Hematopoietic multipotent progenitor cell treated with erythropoietin and hydrocortisone succinate and interleukin-3 and kit ligand, for 17 days (in vitro differentiated cells): ENCODE results near the gene TOR4A.
"Not testable (repeated sequence)": the region's sequence is repeated elsewhere in the genome, so short reads cannot be mapped to it uniquely, and the experiment has no call there.

Experiments
- DNase-seq: peaks from one replicate; pipeline ENCODE4 v3.0.0-alpha.2; 2015; ENCODE audit warnings: low spot score

TOR4A gene

DNA sequence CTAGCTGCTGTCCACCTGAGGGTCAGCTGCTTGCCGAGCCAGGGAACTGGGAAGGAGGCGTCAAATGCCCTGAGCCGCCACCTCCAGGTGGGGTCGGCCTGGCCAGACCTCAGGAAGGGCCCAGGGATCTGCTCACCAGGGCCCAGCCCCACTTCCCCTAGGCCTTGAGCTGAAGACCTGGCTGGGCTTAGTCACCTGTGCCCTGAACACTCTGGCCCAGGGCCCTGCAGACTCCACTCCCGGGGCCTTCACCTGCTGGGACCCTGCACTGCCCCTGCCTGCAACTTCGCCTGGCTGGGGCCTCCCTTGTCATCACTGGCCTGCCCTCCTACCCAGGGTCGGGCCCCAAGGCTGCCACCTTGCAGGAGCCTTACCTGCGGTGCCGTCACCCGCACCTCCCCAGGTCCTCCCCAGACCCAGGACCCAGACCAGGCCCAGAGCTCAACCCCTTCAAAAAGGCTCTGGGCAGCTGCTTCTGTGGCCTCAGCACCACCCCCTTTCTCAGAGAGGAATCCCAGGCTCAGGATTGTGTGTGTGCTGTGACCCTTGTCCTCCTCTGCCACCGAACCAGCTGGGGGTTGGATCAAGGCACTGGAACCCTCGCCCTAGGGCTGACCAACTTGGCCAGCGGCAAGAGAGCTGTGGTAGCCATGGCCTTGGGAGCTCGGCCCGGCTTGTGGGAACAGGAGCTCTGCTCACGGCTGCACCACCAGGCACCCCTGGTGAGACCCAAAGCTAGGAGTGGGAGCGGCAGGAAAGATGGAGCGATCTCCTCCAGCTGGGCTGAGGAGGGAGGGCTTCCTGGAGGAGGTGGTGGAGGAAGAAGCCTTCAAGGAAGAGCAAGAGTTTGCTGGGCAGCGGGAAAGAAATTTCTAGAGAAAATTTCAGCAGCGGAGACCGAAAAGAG is 23.6 kb upstream of the TOR4A start:
- DNase-seq = peak; percentile 21

DNA sequence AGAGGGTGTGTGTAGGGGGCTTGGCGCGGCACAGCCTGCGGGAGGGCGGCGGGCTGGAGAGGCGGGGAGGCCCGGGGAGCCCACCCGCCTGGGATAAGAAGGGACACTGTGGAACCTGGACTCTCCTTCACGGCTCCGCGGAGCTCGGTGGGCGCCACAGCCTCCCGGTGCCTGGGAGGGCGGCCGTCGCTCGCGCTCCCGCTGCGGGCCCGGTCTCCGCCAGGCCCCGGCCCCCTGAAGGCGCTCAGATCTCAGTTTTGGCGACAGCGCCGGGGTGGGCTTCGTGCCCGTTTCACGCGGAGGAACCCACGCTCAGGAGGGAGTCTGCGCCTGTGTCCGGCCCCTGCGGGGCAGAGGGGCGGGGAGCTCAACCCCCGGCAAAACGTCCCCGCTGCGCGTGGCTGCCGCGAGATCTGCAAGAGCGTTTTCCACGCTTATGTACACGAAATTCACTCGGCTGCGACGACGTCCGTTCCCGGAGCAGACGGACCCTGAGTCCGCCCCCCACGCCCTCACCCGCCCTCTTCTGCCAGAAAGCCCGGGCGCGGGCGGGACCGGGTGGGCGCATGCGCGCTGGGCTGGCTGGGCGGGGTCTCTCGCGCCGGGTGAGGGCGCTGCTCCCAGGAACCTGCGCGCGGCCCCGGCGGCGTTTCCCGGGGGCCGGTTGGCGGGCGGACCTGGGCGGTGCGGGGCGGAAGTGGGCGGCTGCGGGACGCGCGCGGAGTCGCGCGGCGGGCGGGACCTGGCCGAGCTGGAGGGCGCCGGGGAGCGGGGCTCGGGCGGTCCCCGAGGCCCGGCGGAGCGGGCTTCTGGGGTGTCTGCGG is 22.7 kb upstream of the TOR4A start, which contains the start of gene NELFB:
NELFB (plus strand) TSS at position 704 of the 824 bp plus-strand sequence.
- peak; percentile 92 for DNase-seq

DNA sequence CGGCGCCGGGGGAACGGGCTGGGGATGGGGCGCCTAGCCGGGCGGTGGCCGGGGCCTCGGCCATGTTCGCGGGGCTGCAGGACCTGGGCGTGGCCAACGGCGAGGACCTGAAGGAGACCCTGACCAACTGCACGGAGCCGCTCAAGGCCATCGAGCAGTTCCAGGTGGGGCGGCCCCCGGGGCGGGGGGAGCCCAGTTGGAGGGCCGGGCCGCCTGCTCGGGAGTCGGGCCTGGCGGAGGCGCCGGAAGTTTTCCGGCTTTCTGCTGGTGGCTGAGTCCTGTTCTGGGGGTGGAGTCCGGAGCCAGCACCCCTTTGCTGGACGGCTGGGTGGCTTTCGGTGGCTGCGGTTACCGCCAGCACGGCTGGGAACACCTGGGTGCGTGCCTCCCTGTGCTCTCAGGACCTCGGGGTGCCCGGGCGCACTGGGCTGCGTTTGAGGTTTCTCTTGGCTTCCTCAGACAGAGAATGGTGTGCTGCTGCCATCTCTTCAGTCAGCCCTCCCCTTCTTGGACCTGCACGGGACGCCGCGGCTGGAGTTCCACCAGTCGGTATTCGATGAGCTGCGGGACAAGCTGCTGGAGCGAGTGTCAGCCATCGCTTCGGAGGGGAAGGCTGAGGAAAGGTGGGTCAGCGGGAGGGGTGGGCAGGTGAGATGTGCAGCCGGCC is 21.9 kb upstream of the TOR4A start:
- no peak for DNase-seq

DNA sequence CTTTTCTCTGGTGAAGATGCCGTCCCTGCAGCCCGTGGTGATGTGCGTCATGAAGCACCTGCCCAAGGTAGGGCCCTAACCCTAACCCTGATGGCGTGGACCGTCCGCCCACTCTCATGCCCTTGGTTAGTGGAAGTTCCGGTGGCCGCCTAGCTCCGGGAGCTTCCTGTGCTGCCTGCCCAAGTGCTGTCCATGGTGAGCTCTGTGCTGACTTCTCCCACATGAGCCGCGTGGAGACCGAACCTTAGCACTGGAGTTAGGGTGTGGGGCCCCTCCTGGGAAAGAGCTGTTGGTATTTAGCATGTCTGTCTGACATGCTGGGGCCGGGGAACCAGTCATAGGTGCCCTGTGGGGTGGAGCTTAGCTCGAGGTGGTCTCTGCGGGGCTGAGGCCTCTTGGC is 21.2 kb upstream of the TOR4A start:
- DNase-seq = no peak

DNA sequence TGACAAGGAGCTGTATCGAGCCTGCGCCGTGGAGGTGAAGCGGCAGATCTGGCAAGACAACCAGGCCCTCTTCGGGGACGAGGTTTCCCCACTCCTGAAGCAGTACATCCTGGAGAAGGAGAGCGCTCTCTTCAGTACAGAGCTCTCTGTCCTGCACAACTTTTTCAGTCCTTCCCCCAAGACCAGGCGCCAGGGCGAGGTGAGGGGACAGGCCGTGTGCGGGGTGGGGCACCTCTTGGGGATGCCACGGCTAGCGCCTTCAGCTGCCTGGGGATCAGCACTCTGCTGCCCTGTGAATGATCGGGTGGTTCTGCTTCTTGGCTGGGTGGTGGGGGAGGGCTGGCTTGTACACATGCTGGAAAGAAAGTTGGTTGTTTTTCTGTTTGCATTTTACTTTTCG is 20.7 kb upstream of the TOR4A start:
- DNase-seq = no peak

DNA sequence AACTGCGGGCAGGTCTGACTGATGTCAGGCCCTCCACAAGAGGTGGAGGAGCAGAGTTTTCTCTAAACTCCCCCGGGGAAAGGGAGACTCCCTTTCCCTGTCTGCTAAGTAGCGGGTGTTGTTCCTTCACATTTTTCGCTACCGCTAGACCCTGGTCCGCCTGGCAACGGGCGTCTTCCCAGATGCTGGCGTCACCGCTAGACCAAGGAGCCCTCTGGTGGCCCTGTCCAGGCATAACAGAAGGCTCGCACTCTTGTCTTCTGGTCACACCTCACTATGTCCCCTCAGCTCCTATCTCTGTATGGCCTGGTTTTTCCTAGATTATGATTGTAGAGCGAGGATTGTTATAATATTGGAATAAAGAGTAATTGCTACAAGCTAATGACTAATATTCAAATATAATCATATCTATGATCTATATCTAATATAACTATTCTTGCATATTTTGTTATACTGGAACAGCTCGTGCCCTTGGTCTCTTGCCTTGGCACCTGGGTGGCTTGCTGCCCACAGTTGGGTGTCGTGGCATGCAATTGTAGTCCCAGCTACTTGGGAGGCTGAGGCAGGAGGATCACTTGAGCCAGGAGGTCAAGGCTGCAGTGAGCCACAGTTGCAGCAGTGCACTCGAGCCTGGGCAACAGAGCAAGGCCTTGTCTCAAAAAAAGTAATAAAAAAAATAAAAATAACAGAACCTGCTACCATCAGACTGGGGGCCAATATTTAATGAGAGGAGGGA is 15.2 kb upstream of the TOR4A start:
- not testable (repeated sequence) for DNase-seq

DNA sequence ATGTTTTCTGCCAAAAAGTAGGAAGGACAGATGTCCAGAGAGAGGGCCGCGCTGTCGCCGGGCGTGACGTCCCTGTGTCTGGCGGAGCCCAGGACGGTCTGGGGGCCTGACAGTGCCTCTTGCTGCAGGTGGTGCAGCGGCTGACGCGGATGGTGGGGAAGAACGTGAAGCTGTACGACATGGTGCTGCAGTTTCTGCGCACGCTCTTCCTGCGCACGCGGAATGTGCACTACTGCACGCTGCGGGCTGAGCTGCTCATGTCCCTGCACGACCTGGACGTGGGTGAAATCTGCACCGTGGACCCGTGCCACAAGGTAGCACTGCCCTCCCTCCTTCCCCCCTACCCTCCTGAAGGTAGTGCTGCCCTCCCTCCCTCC is 14.6 kb upstream of the TOR4A start:
- DNase-seq = no peak

DNA sequence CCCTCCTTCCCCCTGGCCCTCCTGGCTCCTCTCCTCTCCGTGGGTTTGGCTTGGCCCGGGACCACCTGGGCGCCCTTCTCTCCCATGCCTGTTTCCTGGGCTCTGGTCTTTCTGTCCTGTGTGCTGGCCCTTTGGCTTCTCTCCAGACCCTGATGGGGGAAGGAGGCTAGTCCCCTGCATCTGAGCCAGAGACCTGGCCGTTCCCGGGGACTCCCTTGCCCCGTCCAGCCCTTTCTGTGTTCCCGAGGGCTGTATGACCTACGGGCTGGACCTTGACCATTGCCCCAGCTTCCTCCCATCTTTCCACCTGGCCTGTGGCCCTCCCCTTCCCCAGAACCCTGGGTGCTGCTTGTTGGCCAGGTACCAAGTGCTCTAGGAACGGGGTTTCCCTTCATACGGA is 14.0 kb upstream of the TOR4A start:
- no peak for DNase-seq

DNA sequence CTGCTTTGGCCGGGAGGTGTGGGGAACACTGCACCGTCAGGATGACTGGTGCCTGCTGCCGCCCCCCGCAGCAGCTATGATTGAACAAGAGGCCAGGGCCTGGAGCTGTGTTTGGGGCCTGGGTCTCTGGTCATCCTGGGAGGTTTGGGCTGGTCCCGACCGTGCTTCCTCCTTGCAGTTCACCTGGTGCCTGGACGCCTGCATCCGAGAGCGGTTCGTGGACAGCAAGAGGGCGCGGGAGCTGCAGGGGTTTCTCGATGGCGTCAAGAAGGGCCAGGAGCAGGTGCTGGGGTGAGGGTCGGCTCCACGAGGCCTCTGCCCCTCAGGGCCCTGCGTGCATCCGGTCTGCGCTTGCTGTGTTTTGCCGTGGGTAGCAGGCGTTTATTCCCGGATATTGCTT is 13.5 kb upstream of the TOR4A start:
- no peak for DNase-seq

DNA sequence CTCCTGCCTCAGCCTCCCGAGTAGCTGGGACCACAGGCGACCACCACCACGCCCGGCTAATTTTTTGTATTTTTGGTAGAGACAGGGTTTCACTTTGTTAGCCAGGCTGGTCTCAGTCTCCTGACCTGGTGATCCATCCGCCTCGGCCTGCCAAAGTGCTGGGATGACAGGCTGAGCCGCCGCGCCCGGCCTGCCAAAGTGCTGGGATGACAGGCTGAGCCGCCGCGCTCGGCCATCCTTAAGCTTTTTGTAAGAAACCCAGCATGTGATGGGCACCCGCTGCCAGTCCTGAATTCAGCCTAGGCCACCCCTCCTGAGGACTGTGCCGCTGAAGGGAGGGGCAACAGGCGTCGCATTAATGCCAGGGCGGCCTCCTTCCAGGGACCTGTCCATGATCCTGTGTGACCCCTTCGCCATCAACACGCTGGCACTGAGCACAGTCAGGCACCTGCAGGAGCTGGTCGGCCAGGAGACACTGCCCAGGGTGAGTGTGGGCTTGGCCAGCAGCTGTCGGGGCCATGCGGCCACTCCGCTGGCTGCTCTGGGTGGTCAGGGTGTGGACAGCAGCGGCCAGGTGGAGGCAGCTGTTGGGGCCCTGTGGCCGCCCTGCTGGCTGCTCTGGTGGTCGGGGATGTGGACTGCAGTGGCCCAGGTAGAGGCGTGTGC is 11.9 kb upstream of the TOR4A start:
- DNase-seq = no peak

DNA sequence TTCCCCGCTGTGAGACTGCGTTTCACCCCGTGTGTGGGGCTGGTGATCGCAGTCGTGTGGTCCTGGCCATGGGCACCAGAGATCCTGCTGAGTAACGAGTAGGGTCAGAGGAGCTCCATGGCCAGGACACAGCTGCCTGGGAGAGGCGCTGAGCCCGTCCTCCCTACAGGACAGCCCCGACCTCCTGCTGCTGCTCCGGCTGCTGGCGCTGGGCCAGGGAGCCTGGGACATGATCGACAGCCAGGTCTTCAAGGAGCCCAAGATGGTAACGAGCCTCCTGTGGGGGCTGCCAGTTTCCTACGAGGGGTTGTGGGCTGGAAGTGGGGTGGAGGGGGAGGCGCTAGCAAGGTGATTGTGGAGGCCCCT is 11.4 kb upstream of the TOR4A start:
- DNase-seq = no peak

DNA sequence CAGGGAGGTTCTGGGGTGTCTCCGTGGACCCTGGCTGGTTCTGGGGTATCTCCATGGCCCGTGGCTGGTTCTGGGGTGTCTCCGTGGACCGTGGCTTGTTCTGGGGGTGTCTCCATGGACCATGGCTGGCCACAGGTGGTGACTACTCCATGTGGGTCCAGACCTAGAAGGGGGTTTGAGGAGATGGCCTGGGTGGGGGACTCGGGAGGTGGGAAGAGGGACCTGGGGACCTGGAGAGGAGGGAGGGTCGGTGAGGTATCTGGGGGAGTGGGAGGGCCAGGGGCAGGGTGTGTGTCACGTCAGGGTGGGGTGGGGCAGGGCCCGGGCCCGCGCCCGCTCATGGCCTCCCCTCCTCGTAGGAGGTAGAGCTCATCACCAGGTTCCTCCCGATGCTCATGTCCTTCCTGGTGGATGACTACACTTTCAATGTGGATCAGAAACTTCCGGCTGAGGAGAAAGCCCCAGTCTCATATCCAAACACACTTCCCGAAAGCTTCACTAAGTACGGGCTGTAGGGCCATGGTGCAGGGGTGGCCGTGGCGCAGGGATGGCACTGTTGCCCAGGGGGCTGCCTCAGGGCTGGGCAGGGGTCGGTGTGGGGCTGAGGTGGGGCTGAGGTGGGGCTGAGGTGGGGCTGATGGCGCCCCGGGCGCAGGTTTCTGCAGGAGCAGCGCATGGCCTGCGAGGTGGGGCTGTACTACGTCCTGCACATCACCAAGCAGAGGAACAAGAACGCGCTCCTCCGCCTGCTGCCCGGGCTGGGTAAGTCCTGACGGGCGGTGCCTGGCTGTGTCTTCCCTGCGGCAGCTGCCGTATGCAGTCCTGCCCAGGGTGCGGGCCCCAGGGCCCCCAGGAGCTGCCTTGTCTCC is 10.7 kb upstream of the TOR4A start:
- DNase-seq = no peak

DNA sequence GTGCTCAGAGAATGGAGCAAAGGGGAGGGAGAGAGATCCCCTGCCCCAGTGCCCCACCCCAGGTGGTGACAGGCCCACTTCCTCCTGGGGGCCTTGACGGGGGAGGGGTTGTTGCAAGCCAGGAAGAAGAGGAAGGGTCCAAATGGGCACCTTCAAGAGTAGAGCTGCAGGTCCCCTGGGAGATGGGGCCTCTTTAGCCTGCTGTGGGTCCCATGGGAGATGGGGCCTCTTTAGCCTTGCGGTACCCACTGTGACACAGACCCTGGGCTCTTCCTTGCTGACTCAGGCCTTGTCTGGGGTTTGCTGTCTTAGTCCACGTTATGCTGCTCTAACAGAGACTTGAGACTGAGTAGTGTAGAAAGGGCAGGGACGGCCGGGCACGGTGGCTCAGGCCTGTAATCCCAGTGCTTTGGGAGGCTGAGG is 9.6 kb upstream of the TOR4A start:
- no peak for DNase-seq

DNA sequence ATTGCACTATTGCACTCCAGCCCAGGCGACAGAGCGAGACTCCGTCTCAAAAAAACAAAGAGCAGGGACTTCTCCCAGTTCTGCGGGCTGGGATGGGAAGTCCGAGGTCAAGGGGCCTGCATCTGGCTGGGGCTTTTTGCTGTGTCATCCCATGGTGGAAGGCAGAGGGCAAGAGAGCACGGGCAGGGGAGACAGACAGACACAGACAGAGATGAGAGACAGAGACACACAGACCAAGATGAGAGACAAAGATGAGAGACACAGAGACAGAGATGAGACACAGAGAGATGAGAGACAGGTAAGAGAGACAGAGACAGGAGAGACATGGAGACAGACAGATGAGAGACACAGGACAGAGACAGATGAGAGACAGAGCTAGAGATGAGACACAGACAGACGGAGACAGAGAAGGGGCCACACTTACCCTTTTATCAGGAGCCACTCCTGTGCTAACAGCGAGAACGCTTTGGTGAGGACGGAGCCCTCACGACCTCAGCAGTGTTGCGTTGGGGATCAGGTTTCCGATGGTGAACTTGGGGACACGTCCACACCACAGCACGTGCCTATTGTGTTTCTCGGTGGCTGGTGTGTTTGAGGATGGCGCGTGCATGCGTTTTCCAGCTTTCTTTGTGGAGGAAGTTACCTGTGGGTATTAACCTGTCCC is 8.9 kb upstream of the TOR4A start:
- DNase-seq = no peak

DNA sequence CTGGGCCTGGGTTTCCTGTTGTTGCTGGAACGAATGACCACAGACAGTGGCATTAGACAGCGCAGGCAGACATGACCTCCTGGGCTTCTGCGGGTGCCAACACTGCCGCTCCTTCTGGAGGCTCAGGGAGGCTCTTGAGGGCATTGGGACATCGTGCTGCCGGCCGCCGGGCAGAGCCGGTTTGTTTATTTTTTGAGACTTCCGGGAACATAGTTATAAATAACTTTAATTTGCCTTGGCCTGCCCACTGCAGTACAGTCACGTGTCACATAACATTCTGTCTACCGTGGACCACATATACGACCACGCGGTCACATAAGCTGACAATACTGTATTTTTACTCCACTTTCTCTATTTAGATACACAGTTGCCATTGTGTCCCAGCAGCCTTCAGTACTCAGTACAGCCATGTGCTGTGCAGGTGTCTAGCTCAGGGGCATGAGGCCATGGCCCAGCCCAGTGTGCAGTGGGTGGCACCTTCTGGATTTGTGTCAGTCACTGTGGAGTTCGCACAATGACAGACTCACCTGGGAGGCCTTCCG is 8.2 kb upstream of the TOR4A start:
- no peak for DNase-seq

DNA sequence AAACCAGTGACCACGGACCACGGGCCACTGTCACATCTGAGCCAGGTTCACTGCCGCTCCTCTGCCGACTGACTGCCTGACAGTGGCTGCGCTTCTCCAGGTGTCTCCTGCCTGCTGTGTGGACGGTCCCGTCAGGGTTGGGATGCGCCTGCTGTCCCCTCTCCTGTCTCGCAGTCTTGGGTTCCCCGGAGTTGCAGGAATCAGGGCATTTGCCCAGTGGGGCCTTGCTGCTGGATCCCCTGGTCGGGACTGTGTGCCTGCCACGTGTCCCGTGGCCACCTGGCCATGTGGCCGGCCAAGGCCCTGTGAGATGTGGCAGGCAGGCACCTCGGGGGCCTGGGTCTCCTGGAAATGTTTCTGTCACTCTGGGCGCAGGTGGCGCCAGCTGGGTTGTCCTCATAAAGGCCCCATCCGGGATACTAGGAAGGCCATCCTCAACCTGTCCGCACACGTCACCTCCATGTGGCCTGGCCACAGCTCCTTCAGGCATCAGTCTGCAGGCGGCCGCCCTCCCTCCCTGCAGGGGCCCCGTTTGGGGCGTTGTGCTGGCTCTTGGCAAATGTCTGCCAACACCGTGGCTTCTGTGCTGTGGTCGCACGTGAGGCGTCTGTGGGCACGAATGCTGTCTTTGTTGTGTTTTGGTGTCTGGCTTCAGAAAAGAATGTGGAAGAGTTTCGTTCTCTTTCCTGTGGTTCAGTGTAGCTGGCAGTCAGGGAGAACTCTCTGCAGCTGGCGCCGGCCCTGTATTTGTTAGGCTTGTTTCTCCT is 6.4 kb upstream of the TOR4A start:
- DNase-seq = no peak

DNA sequence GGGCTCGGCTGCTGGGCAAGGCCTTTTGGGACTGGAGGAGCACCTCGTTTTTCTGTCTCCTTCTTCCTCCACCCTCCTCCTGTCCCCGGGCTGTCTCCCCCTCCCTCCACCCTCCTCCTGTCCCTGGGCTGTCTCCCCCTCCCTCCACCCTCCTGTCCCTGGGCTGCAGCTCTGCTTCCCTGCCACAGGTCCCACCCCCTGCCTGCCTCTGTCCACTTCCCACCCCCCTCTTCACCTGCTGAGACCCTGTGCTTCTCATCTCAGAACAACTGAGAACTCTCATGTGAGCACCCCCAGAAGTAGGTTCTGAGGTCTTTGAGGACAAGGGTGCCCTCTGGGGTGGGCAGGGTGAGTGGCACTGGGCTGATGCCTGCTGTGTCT is 5.8 kb upstream of the TOR4A start:
- no peak for DNase-seq

DNA sequence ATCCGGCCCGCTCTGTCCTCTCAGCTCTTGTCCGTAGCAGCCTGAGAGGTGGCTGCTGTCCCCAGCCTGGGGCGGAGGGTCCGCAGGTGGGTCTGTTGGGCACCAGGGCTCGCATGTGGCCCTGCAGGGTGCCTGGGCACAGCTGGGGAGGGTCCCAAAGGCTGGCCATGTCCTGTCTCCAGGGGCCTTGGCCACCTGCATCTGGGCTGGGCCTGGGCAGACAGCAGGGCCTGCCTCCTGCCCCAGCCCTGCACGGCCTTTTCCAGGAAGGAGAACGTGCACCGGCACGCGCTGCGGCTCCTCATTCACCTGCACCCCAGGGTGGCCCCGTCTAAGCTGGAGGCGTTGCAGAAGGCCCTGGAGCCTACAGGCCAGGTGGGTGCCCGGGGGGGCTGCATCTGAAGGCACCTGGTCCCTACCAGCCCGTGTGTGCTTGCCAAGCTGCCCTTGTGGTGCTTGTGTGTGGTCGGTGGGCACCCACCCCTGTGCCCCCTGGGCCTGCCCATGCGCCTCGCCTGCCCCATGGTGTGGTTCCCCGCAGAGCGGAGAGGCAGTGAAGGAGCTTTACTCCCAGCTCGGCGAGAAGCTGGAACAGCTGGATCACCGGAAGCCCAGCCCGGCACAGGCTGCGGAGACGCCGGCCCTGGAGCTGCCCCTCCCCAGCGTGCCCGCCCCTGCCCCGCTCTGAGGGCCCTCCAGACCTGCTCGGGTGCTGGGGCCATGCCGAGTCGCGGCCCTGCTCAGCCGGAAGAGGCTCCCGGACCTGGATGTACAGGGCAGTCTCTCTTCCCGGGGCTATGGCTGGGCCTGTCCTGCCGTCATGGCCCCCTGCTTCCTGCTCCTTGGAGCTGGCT is 5.1 kb upstream of the TOR4A start:
- DNase-seq = no peak
